Muscle of leg (tissue), 11 donors: ENCODE results near the gene FRRS1. TPM values are rescaled to one million over a fixed set of nuclear protein-coding genes. Genes with fewer than 3 reads are reported as not detected.
"Not testable (repeated sequence)": the region's sequence is repeated elsewhere in the genome, so short reads cannot be mapped to it uniquely, and the experiment has no call there.

Experiments used
- DNase-seq: peaks from one replicate; pipeline ENCODE4 v3.0.0; 2013
- H3K27ac ChIP-seq: one replicate; pipeline ENCODE4 v1.5.1; 2013; ENCODE audit warnings: mild to moderate bottlenecking, low read length, control low read depth
- H3K27me3 ChIP-seq: one replicate; pipeline ENCODE4 v1.6.1; 2013; ENCODE audit warnings: low read length; ENCODE audit not compliant: control insufficient read depth, insufficient read depth
- H3K36me3 ChIP-seq: one replicate; pipeline ENCODE4 v1.6.1; 2013; ENCODE audit warnings: low read length; ENCODE audit not compliant: control insufficient read depth, insufficient read depth
- H3K4me1 ChIP-seq: one replicate; pipeline ENCODE4 v1.6.1; 2013; ENCODE audit warnings: low read length; ENCODE audit not compliant: control insufficient read depth, insufficient read depth
- H3K4me3 ChIP-seq: one replicate; pipeline ENCODE4 v1.5.1; 2013; ENCODE audit warnings: low read length, control low read depth
- H3K9me3 ChIP-seq: replicated peaks from 2 replicates; pipeline ENCODE4 v1.6.1; 2013; ENCODE audit warnings: low read depth, low read length; ENCODE audit not compliant: control insufficient read depth
- WGBS: methylation state at CpG from one replicate; pipeline ENCODE4 v1.1.5; 2013; ENCODE audit warnings: missing lambda C conversion rate; ENCODE audit not compliant: insufficient coverage; 5-methylcytosine and 5-hydroxymethylcytosine counted together
- polyA plus RNA-seq, 8 donors: library from polyadenylated mRNA; unstranded; fragments of 120-200 nt; gene quantifications; one replicate each; pipeline versions ENCODE4 v1.2.1 to v1.2.3, GENCODE V29; 2013; ENCODE audit warnings: inconsistent platforms in 1 of 8, low replicate concordance in 1 of 8; ENCODE audit not compliant: insufficient read length in 8 of 8, insufficient read depth in 1 of 8
- total RNA-seq: library from RNA; stranded (reverse); fragments of 120-200 nt; gene quantifications from one replicate; pipeline ENCODE4 v1.2.4, GENCODE V29; 2013

FRRS1 gene
- total and polyA plus RNA-seq, 9 donors: 2.5 to 6.5 (median 3.6) TPM

GRCh38 chr1:99768524-99769245, 2.2 kb upstream of the FRRS1 start:
- 80% methylated on average over 1 of the region's 6 CpGs for WGBS
- Histone ChIP-seq H3K27ac (no peak overlapping the region), H3K27me3 (no peaks in the 10 kb centered on the region)

GRCh38 chr1:99768104-99768503, 1.7 kb upstream of the FRRS1 start:
- peak; percentile 6 for DNase-seq
- 100% methylated on average over 1 of the region's 3 CpGs for WGBS
- Histone ChIP-seq H3K36me3 (no peaks in the 10 kb centered on the region), H3K27ac (no peak overlapping the region), H3K9me3 (no peaks in the 10 kb centered on the region), H3K27me3 (no peaks in the 10 kb centered on the region), H3K4me1 (no peaks in the 10 kb centered on the region), H3K4me3 (no peak overlapping the region)

More at GRCh38 chr1:99768524-99769245, 2.2 kb upstream of the FRRS1 start:
- no peak for DNase-seq
- Histone ChIP-seq H3K4me3 (no peak overlapping the region), H3K36me3 (no peaks in the 10 kb centered on the region), H3K9me3 (no peaks in the 10 kb centered on the region), H3K4me1 (no peaks in the 10 kb centered on the region)

- Histone ChIP-seq H3K27me3 (no peaks in the 10 kb centered on the region), H3K9me3 (no peaks in the 10 kb centered on the region), H3K4me1 (no peaks in the 10 kb centered on the region), H3K4me3 (no peak overlapping the region), H3K27ac (no peak overlapping the region), H3K36me3 (no peaks in the 10 kb centered on the region)
- DNase-seq: no peak
- WGBS: 88% methylated on average over 1 of the region's 1 CpG
Observed at GRCh38 chr1:99764909-99765308, 1.5 kb downstream of the FRRS1 start.

- Histone ChIP-seq H3K9me3 (no peaks in the 10 kb centered on the region), H3K27ac (no peak overlapping the region), H3K4me3 (no peak overlapping the region), H3K27me3 (no peaks in the 10 kb centered on the region), H3K36me3 (no peaks in the 10 kb centered on the region), H3K4me1 (no peaks in the 10 kb centered on the region)
- WGBS: no CpG with 5 or more reads among the region's 2 CpGs
- DNase-seq: no peak
Observed at GRCh38 chr1:99764439-99764838, 2.0 kb downstream of the FRRS1 start.

GRCh38 chr1:99763956-99764355, 2.5 kb downstream of the FRRS1 start:
- Histone ChIP-seq H3K36me3 (no peaks in the 10 kb centered on the region), H3K4me3 (no peak overlapping the region)
- WGBS: no CpG with 5 or more reads among the region's 2 CpGs

GRCh38 chr1:99761774-99762173, 4.7 kb downstream of the FRRS1 start:
- H3K9me3 ChIP-seq: no peaks in the 10 kb centered on the region
- H3K4me3 ChIP-seq: no peak overlapping the region
- WGBS: no CpG with 5 or more reads among the region's 1 CpG
- no peak for DNase-seq
- H3K4me1 ChIP-seq: no peaks in the 10 kb centered on the region
- H3K27ac ChIP-seq: no peak overlapping the region
- no peaks in the 10 kb centered on the region for H3K27me3 ChIP-seq
- no peaks in the 10 kb centered on the region for H3K36me3 ChIP-seq

More at GRCh38 chr1:99763956-99764355, 2.5 kb downstream of the FRRS1 start:
- no peak overlapping the region for H3K27ac ChIP-seq
- no peaks in the 10 kb centered on the region for H3K4me1 ChIP-seq
- no peak for DNase-seq
- no peaks in the 10 kb centered on the region for H3K9me3 ChIP-seq
- no peaks in the 10 kb centered on the region for H3K27me3 ChIP-seq

- no peak for DNase-seq
- H3K27ac ChIP-seq: no peak overlapping the region
- no peaks in the 10 kb centered on the region for H3K27me3 ChIP-seq
- H3K4me3 ChIP-seq: no peak overlapping the region
- no CpG with 5 or more reads among the region's 4 CpGs for WGBS
- no peaks in the 10 kb centered on the region for H3K4me1 ChIP-seq
- no peaks in the 10 kb centered on the region for H3K36me3 ChIP-seq
- H3K9me3 ChIP-seq: no peaks in the 10 kb centered on the region
Observed at GRCh38 chr1:99759518-99760160, 6.8 kb downstream of the FRRS1 start.

GRCh38 chr1:99758686-99759517, 7.5 kb downstream of the FRRS1 start:
- not testable (repeated sequence) for H3K27ac ChIP-seq, H3K4me1 ChIP-seq, H3K4me3 ChIP-seq, H3K9me3 ChIP-seq, DNase-seq, H3K36me3 ChIP-seq, H3K27me3 ChIP-seq
- WGBS: 80% methylated on average over 1 of the region's 8 CpGs

GRCh38 chr1:99758073-99758511, 8.3 kb downstream of the FRRS1 start:
- Histone ChIP-seq H3K9me3 (no peaks in the 10 kb centered on the region), H3K27ac (no peak overlapping the region), H3K4me1 (no peaks in the 10 kb centered on the region), H3K36me3 (no peaks in the 10 kb centered on the region), H3K27me3 (no peaks in the 10 kb centered on the region), H3K4me3 (no peak overlapping the region)
- DNase-seq: no peak
- WGBS: no CpG with 5 or more reads among the region's 1 CpG

GRCh38 chr1:99756598-99756997, 9.8 kb downstream of the FRRS1 start:
- H3K27me3 ChIP-seq: no peaks in the 10 kb centered on the region
- no peaks in the 10 kb centered on the region for H3K36me3 ChIP-seq
- H3K4me1 ChIP-seq: no peaks in the 10 kb centered on the region
- no peak overlapping the region for H3K27ac ChIP-seq
- no CpG with 5 or more reads among the region's 3 CpGs for WGBS
- DNase-seq: no peak
- H3K9me3 ChIP-seq: no peaks in the 10 kb centered on the region
- H3K4me3 ChIP-seq: no peak overlapping the region
